Dermis microvascular lymphatic vessel endothelial cell (primary cell): ENCODE results near the gene HMGXB4. TPM values are rescaled to one million over a fixed set of nuclear protein-coding genes. Genes with fewer than 3 reads are reported as not detected.

Experiments
- DNase-seq, 2 donors: peaks; one replicate each; pipeline versions ENCODE4 v3.0.0 to v3.0.0-alpha.2; 2010; ENCODE audit warnings: low read depth in 2 of 2
- total RNA-seq: library from RNA; depleted of rRNA; stranded (reverse); fragments of >200 nt; gene quantifications from 2 replicates; pipeline ENCODE4 v1.2.1, GENCODE V29; 2014

The HMGXB4 gene
- total RNA-seq, 1 donor from 2014 or later, result 9.6 TPM

- DNase-seq, result no peak
Observed at GRCh38 chr22:35310556-35311550, 53.6 kb downstream of the HMGXB4 start.

- no peak for DNase-seq
Observed at GRCh38 chr22:35311551-35311999, 54.3 kb downstream of the HMGXB4 start.

- peak; percentile 56 to 58 for DNase-seq
Observed at GRCh38 chr22:35312198-35313059, 55.1 kb downstream of the HMGXB4 start.

GRCh38 chr22:35313311-35314121, 56.2 kb downstream of the HMGXB4 start:
- peak; percentile 92 to 97 for DNase-seq

- DNase-seq, result peak in 1 of 2 donors; percentile 44
Observed at GRCh38 chr22:35314161-35314942, 57.1 kb downstream of the HMGXB4 start.

- no peak for DNase-seq
Observed at GRCh38 chr22:35315141-35315854, 58.0 kb downstream of the HMGXB4 start.

- no peak for DNase-seq
Observed at GRCh38 chr22:35315855-35316745, 58.8 kb downstream of the HMGXB4 start.

GRCh38 chr22:35316751-35317150, 59.5 kb downstream of the HMGXB4 start:
- DNase-seq, result no peak

GRCh38 chr22:35317680-35318290, 60.5 kb downstream of the HMGXB4 start:
- no peak for DNase-seq

GRCh38 chr22:35318346-35319215, 61.3 kb downstream of the HMGXB4 start:
- no peak for DNase-seq

- no peak for DNase-seq
Observed at GRCh38 chr22:35319244-35319985, 62.1 kb downstream of the HMGXB4 start.

- DNase-seq, result no peak
Observed at GRCh38 chr22:35322126-35322525, 64.8 kb downstream of the HMGXB4 start.

- DNase-seq, result no peak
Observed at GRCh38 chr22:35322893-35323292, 65.6 kb downstream of the HMGXB4 start.

- DNase-seq, result no peak
Observed at GRCh38 chr22:35323305-35323704, 66.0 kb downstream of the HMGXB4 start.

- DNase-seq, result no peak
Observed at GRCh38 chr22:35324067-35324466, 66.8 kb downstream of the HMGXB4 start.

GRCh38 chr22:35324762-35325161, 67.5 kb downstream of the HMGXB4 start:
- DNase-seq, result no peak

- no peak for DNase-seq
Observed at GRCh38 chr22:35325209-35325608, 67.9 kb downstream of the HMGXB4 start.
